HepG2 (cell line): ENCODE measurements around the gene CLDN18. TPM values are rescaled to one million over a fixed set of nuclear protein-coding genes. Genes with fewer than 3 reads are reported as not detected.

ENCODE experiments used
- ATAC-seq: fragments of 200-7000 bp; cut with Tn5 transposase; 3 replicates; pipeline ENCODE4 v1.9.1; 2020; ENCODE audit warnings: mild to moderate bottlenecking, moderate library complexity
- BruUV-seq: library from RNA; stranded (reverse); fragments of 400-500 nt; replicated peaks from 2 replicates; lab custom pipeline; 2021; lab: Mats Ljungman, UMichigan
- CTCF ChIA-PET: fragments of 300-600 bp; formaldehyde crosslinking; extraction: SDS; loops from one replicate; lab custom pipeline; 2021; ENCODE audit warnings: low total read pairs, inconsistent platforms, low intra/inter-chr PET ratio; lab: Yijun Ruan, JAX
- POLR2A ChIA-PET: fragments of 350-600 bp; sonication (Branson Sonifier 250); formaldehyde crosslinking; loops from one replicate; lab custom pipeline; 2020; ENCODE audit warnings: antibody characterized with exemption, inconsistent platforms; lab: Yijun Ruan, JAX
- DNase-seq: peaks from one replicate; pipeline ENCODE4 v3.0.0-alpha.2; 2015; ENCODE audit warnings: low spot score
- FAIRE-seq: peaks from 3 replicates; lab custom pipeline; 2011; peaks lifted over from hg19 to GRCh38; lab: Jason Lieb, UNC
- H2AFZ ChIP-seq: one replicate; pipeline ENCODE4 v1.6.1; 2011; ENCODE audit warnings: low read length, inconsistent platforms
- H3K27ac ChIP-seq: fragments of 300-600 bp; 3 replicates; pipeline ENCODE4 v1.8.0; 2011; ENCODE audit warnings: mixed run types, mild to moderate bottlenecking, mixed read lengths, low read length, inconsistent platforms; ENCODE audit not compliant: insufficient read depth; ENCODE audit errors: extremely low read length
- H3K27me3 ChIP-seq, 2 experiments: fragments of 200-600 bp in 1 of 2; 2 replicates in 1 of 2; 3 replicates in 1 of 2; pipeline versions ENCODE4 v1.6.0 to v1.8.0; 2011; ENCODE audit warnings: low read length in 2 of 2, mild to moderate bottlenecking in 2 of 2, moderate library complexity in 2 of 2, inconsistent platforms in 1 of 2; ENCODE audit not compliant: insufficient read depth in 2 of 2, control insufficient read depth in 1 of 2
- H3K36me3 ChIP-seq, 2 experiments: fragments of 200-600 bp in 1 of 2; replicated peaks in 1 of 2; 2 replicates in 1 of 2; 3 replicates in 1 of 2; pipeline versions ENCODE4 v1.5.1 to v1.8.0; 2011; ENCODE audit warnings: low read length in 2 of 2, inconsistent platforms in 1 of 2; ENCODE audit not compliant: insufficient read depth in 2 of 2, control insufficient read depth in 1 of 2
- H3K4me1 ChIP-seq: 2 replicates; pipeline ENCODE4 v1.5.1; 2012; ENCODE audit warnings: low read length, inconsistent platforms; ENCODE audit not compliant: insufficient read depth
- H3K4me2 ChIP-seq: 2 replicates; pipeline ENCODE4 v1.6.0; 2011; ENCODE audit warnings: low read depth, low read length, inconsistent platforms
- H3K4me3 ChIP-seq, 3 experiments: fragments of 200-600 bp in 1 of 3; sonication (generic), shearing (Covaris generic) in 1 of 3; replicated peaks in 1 of 3; 2 replicates each; pipeline ENCODE4 v1.5.1; 2011 to 2016; ENCODE audit warnings: low read length in 3 of 3, inconsistent platforms in 2 of 3, low read depth in 2 of 3, mild to moderate bottlenecking in 2 of 3, control low read depth in 1 of 3, mixed read lengths in 1 of 3; ENCODE audit not compliant: insufficient read depth in 1 of 3
- H3K79me2 ChIP-seq: one replicate; pipeline ENCODE4 v1.6.1; 2011; ENCODE audit warnings: low read length, inconsistent platforms; ENCODE audit not compliant: insufficient read depth
- H3K9ac ChIP-seq: 2 replicates; pipeline ENCODE4 v1.6.0; 2011; ENCODE audit warnings: mild to moderate bottlenecking, low read depth, low read length, inconsistent platforms; ENCODE audit not compliant: insufficient read depth
- H3K9me3 ChIP-seq: 2 replicates; pipeline ENCODE4 v1.5.1; 2012; ENCODE audit warnings: mild to moderate bottlenecking, low read length
- H4K20me1 ChIP-seq: 2 replicates; pipeline ENCODE4 v1.6.0; 2011; ENCODE audit warnings: inconsistent platforms, mild to moderate bottlenecking, low read length, moderate library complexity; ENCODE audit not compliant: insufficient read depth
- FOXA1 ChIP-seq, 2 experiments: fragments of 450-650 bp in 1 of 2; sonication (generic) in 1 of 2; formaldehyde crosslinking in 1 of 2; IDR thresholded peaks; 2 replicates each; pipeline versions ENCODE4 v1.4.0 to v1.6.1; 2016 to 2020; ENCODE audit warnings: missing genetic modification reagents in 1 of 2
- HOMEZ ChIP-seq: IDR thresholded peaks from 2 replicates; pipeline ENCODE4 v1.6.1; 2016; ENCODE audit warnings: low read depth
- KAT8 ChIP-seq: IDR thresholded peaks from 2 replicates; pipeline ENCODE4 v1.6.1; 2016; ENCODE audit warnings: missing genetic modification reagents, missing compliant biosample characterization
- MBNL3 ChIP-seq: fragments of 250-450 bp; sonication (Bioruptor Pico); conservative IDR thresholded peaks from 2 replicates; pipeline ENCODE4 v1.8.0; 2022; ENCODE audit warnings: mild to moderate bottlenecking, inconsistent platforms
- NFYC ChIP-seq: IDR thresholded peaks from 2 replicates; pipeline ENCODE4 v1.6.1; 2016; ENCODE audit warnings: missing genetic modification reagents, missing compliant biosample characterization
- NONO ChIP-seq, 2 experiments: fragments of 450-650 bp in 1 of 2; sonication (generic) in 1 of 2; formaldehyde crosslinking in 1 of 2; IDR thresholded peaks in 1 of 2; conservative IDR thresholded peaks in 1 of 2; 2 replicates each; pipeline versions ENCODE4 v1.6.1 to v1.8.0; 2017 to 2022; ENCODE audit warnings: mild to moderate bottlenecking in 1 of 2, missing genetic modification reagents in 1 of 2, moderate library complexity in 1 of 2
- RBFOX2 ChIP-seq: fragments of 200-400 bp; formaldehyde crosslinking; IDR thresholded peaks from 2 replicates; pipeline ENCODE4 v1.6.1; 2017; ENCODE audit warnings: low read depth, mild to moderate bottlenecking, low read length
- SNRNP70 ChIP-seq: fragments of 200-400 bp; formaldehyde crosslinking; IDR thresholded peaks from 2 replicates; pipeline ENCODE4 v1.6.1; 2017; ENCODE audit warnings: mild to moderate bottlenecking, low read depth, low read length, moderate library complexity
- TGIF2 ChIP-seq: IDR thresholded peaks from 2 replicates; pipeline ENCODE4 v1.6.1; 2016; ENCODE audit warnings: control low read depth, missing compliant biosample characterization
- ZFAT ChIP-seq: sonication (generic); formaldehyde crosslinking; conservative IDR thresholded peaks from 2 replicates; pipeline ENCODE4 v1.8.1; 2023; ENCODE audit warnings: missing genetic modification reagents, inconsistent platforms
- ZNF10 ChIP-seq: sonication (generic); formaldehyde crosslinking; IDR thresholded peaks from 2 replicates; pipeline ENCODE4 v1.4.0; 2020; ENCODE audit warnings: mild to moderate bottlenecking, low read depth, missing genetic modification reagents, borderline replicate concordance
- ZNF292 ChIP-seq: sonication (generic); formaldehyde crosslinking; IDR thresholded peaks from 2 replicates; pipeline ENCODE4 v1.8.1; 2022; ENCODE audit warnings: mild to moderate bottlenecking, low read depth, missing genetic modification reagents, borderline replicate concordance
- ZNF335 ChIP-seq: sonication (generic); formaldehyde crosslinking; IDR thresholded peaks from 2 replicates; pipeline ENCODE4 v1.4.0; 2020; ENCODE audit warnings: missing genetic modification reagents
- ZSCAN5A ChIP-seq: sonication (generic); formaldehyde crosslinking; IDR thresholded peaks from 2 replicates; pipeline ENCODE4 v1.8.0; 2022; ENCODE audit warnings: mild to moderate bottlenecking, missing genetic modification reagents, borderline replicate concordance
- WGBS: methylation state at CpG from one replicate; pipeline ENCODE4 v1.1.6; 2017; ENCODE audit warnings: low lambda C conversion rate; 5-methylcytosine and 5-hydroxymethylcytosine counted together
- in situ Hi-C: cut with HindIII; loops from 2 replicates; pipeline ENCODE4 v1.10.0; 2017; ENCODE audit warnings: low pct_unique_long_range_greater_than_20kb; ENCODE audit not compliant: extremely low pct_ligation_motif_present
- intact Hi-C: fragments of 100-400 bp; cut with micrococcal nuclease; formaldehyde crosslinking; loops from one replicate; pipeline ENCODE4 v1.10.0; 2022; ENCODE audit not compliant: unreplicated experiment
- polyA plus RNA-seq, 8 experiments: library from polyadenylated mRNA; depleted of rRNA in 3 of 8; stranded (reverse) in 7 of 8; unstranded in 1 of 8; fragments of >200 nt; fragmentation: Illumina TruSeq in 4 of 8; extraction: Trizol in 4 of 8; gene quantifications; 2 replicates each; pipeline versions ENCODE4 v1.2.1 to v1.2.3, GENCODE V29; 2011 to 2016; ENCODE audit warnings: low read depth in 4 of 8, missing spikeins in 1 of 8, mixed read lengths in 1 of 8; ENCODE audit not compliant: insufficient read depth in 1 of 8
- total RNA-seq, 5 experiments: library from RNA; depleted of rRNA; stranded (reverse); fragments of >200 nt; fragmentation: Illumina TruSeq; extraction: Trizol; gene quantifications; 2 replicates each; pipeline ENCODE4 v1.2.3, GENCODE V29; 2016; ENCODE audit warnings: low read depth in 1 of 5
- TF ChIP-seq, protein P1 (sequence below): sonication (generic); formaldehyde crosslinking; IDR thresholded peaks from 2 replicates; pipeline ENCODE4 v1.5.0; 2020; ENCODE audit warnings: missing genetic modification reagents
- TF ChIP-seq, protein P2 (sequence below): sonication (generic); formaldehyde crosslinking; conservative IDR thresholded peaks from 2 replicates; pipeline ENCODE4 v1.4.0; 2020; ENCODE audit warnings: missing genetic modification reagents
- TF ChIP-seq, protein P3 (sequence below): sonication (generic); formaldehyde crosslinking; IDR thresholded peaks from 2 replicates; pipeline ENCODE4 v1.5.0; 2020; ENCODE audit warnings: missing genetic modification reagents

CLDN18 gene
- total and polyA plus RNA-seq, 2 of the 13 experiments (the other 11 are each of a cell fraction or from before 2014, with no cell fraction given) = not detected

DNA sequence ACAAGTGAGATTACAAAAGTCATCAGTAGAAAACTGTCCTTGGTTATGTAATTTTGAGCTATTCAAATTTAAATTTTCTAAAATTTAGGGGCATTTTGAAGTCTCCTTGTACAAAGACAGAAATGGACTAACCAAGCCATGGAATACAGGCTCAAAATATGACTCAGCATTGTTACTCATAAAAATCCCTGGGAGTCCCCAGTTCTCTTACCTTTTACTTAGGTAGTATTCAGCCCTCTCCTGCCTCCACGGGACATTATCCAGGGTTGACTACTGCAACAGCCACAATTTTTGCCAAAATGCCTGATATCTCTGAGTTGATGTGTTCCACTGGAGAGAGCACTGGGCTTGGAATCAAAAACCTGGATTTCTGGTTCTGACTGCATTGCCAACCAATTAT lies 25.0 kb downstream of the CLDN18 start:
- Histone ChIP-seq H3K36me3 (no peaks in the 10 kb centered on the region), H3K9ac (no peak overlapping the region), H3K4me1 (no peaks in the 10 kb centered on the region), H3K9me3 (no peaks in the 10 kb centered on the region), H3K27me3 (no peaks in the 10 kb centered on the region; a peak in 1 of 5 replicates), H4K20me1 (no peaks in the 10 kb centered on the region), H3K4me2 (no peak overlapping the region), H2AFZ (no peak overlapping the region), H3K79me2 (no peaks in the 10 kb centered on the region), H3K4me3 (no peak overlapping the region), H3K27ac (no peak overlapping the region)
- WGBS = 29% methylated on average over 1 of the region's 1 CpG
- no peak for FAIRE-seq
- POLR2A ChIA-PET = no interaction called here
- in situ Hi-C loops = no loop called here
- no peak for ATAC-seq
- CTCF ChIA-PET = no interaction called here
- no TSS peak for BruUV-seq
- intact Hi-C loops = no loop called here
- no peak for DNase-seq
- no peak for TF ChIP-seq KAT8 (CRISPR knock-in tag)
- TF ChIP-seq, protein P1, sequence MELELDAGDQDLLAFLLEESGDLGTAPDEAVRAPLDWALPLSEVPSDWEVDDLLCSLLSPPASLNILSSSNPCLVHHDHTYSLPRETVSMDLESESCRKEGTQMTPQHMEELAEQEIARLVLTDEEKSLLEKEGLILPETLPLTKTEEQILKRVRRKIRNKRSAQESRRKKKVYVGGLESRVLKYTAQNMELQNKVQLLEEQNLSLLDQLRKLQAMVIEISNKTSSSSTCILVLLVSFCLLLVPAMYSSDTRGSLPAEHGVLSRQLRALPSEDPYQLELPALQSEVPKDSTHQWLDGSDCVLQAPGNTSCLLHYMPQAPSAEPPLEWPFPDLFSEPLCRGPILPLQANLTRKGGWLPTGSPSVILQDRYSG (CRISPR knock-in tag) = no peak
- TF ChIP-seq ZNF10 = no peak
- no peak for TF ChIP-seq NONO (IDR thresholded peaks at IDR 0.05)
- TF ChIP-seq NONO (CRISPR knock-in tag; conservative IDR thresholded peaks at IDR 0.05) = no peak
- TF ChIP-seq ZNF292 = no peak
- TF ChIP-seq ZSCAN5A (CRISPR knock-in tag) = no peak
- TF ChIP-seq, protein P2, sequence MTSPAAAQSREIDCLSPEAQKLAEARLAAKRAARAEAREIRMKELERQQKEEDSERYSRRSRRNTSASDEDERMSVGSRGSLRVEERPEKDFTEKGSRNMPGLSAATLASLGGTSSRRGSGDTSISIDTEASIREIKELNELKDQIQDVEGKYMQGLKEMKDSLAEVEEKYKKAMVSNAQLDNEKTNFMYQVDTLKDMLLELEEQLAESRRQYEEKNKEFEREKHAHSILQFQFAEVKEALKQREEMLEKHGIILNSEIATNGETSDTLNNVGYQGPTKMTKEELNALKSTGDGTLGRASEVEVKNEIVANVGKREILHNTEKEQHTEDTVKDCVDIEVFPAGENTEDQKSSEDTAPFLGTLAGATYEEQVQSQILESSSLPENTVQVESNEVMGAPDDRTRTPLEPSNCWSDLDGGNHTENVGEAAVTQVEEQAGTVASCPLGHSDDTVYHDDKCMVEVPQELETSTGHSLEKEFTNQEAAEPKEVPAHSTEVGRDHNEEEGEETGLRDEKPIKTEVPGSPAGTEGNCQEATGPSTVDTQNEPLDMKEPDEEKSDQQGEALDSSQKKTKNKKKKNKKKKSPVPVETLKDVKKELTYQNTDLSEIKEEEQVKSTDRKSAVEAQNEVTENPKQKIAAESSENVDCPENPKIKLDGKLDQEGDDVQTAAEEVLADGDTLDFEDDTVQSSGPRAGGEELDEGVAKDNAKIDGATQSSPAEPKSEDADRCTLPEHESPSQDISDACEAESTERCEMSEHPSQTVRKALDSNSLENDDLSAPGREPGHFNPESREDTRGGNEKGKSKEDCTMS = no peak
- TF ChIP-seq ZNF335 (CRISPR knock-in tag) = no peak
- TF ChIP-seq ZFAT (CRISPR knock-in tag) = no peak
- TF ChIP-seq FOXA1 (IDR thresholded peaks at IDR 0.05) = no peak
- no peak for TF ChIP-seq FOXA1 (CRISPR knock-in tag; IDR thresholded peaks at IDR 0.05)
- TF ChIP-seq NFYC (CRISPR knock-in tag) = no peak
- no peak for TF ChIP-seq TGIF2 (CRISPR knock-in tag)
- no peak for TF ChIP-seq RBFOX2
- TF ChIP-seq SNRNP70 = no peak
- TF ChIP-seq HOMEZ (CRISPR knock-in tag) = no peak
- TF ChIP-seq, protein P3, sequence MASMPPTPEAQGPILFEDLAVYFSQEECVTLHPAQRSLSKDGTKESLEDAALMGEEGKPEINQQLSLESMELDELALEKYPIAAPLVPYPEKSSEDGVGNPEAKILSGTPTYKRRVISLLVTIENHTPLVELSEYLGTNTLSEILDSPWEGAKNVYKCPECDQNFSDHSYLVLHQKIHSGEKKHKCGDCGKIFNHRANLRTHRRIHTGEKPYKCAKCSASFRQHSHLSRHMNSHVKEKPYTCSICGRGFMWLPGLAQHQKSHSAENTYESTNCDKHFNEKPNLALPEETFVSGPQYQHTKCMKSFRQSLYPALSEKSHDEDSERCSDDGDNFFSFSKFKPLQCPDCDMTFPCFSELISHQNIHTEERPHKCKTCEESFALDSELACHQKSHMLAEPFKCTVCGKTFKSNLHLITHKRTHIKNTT (CRISPR knock-in tag) = no peak
- no peak for TF ChIP-seq MBNL3 (CRISPR knock-in tag)
